Measurements from ENCODE around the gene VPREB1. TPM values are rescaled to one million over a fixed set of nuclear protein-coding genes. Genes with fewer than 3 reads are reported as not detected.

Gene VPREB1
- total RNA-seq, 1 experiment from 2014 or later = not detected

- no peak for TF ChIP-seq EZH2 (IDR thresholded peaks at IDR 0.05)
- no peak for TF ChIP-seq CTCF (IDR thresholded peaks at IDR 0.05 in 2 of 3, conservative IDR thresholded peaks at IDR 0.05 in 1 of 3; ENCODE audit: borderline replicate concordance in 1 of 3, insufficient read depth in 1 of 3, low read depth in 2 of 3, low read length in 2 of 3)
- no peak for TF ChIP-seq CBX3 (IDR thresholded peaks at IDR 0.05; ENCODE audit: low read depth)
- TF ChIP-seq ZBTB33 (IDR thresholded peaks at IDR 0.05; ENCODE audit: extremely low read depth, insufficient replicate concordance, low read length) = no peak
- TF ChIP-seq SP1 (IDR thresholded peaks at IDR 0.05; ENCODE audit: low read depth) = no peak
- TF ChIP-seq POLR2A (IDR thresholded peaks at IDR 0.05; ENCODE audit: borderline replicate concordance, extremely low read depth, insufficient read depth, insufficient read length) = no peak
- TF ChIP-seq EGR1 (IDR thresholded peaks at IDR 0.05; ENCODE audit: low read depth) = no peak
- no peak for TF ChIP-seq RAD21 (IDR thresholded peaks at IDR 0.05; ENCODE audit: low read depth)
- TF ChIP-seq SRF (IDR thresholded peaks at IDR 0.05; ENCODE audit: low read depth) = no peak
- TF ChIP-seq EZH2phosphoT487 (IDR thresholded peaks at IDR 0.05; ENCODE audit: borderline replicate concordance) = no peak
- TF ChIP-seq ZNF274 (IDR thresholded peaks at IDR 0.05; ENCODE audit: low read depth, low read length) = no peak
- no peak for TF ChIP-seq MAX (IDR thresholded peaks at IDR 0.05)
- TF ChIP-seq TCF7L2 (IDR thresholded peaks at IDR 0.05; ENCODE audit: borderline replicate concordance, extremely low read depth, insufficient read depth, insufficient read length) = no peak
- Histone ChIP-seq H3K4me3 (replicated peaks in 1 of 2; ENCODE audit: low read depth in 1 of 2, low read length in 2 of 2) (no peak overlapping the region), H3K9me2 (ENCODE audit: insufficient read depth) (no peaks in the 10 kb centered on the region), H4K20me1 (ENCODE audit: insufficient read depth) (no peaks in the 10 kb centered on the region), H3K79me2 (ENCODE audit: insufficient read depth, low read length) (no peaks in the 10 kb centered on the region), H3K4me1 (ENCODE audit: control insufficient read depth in 1 of 2, insufficient read depth in 2 of 2, low read length in 2 of 2) (no peaks in the 10 kb centered on the region; a peak in 1 of 4 replicates), H3K27ac (ENCODE audit: low read depth, low read length) (no peak overlapping the region), H2AFZ (ENCODE audit: low read depth, low read length, poor library complexity, severe bottlenecking) (no peak overlapping the region), H3K9ac (ENCODE audit: low read length) (no peak overlapping the region), H3K4me2 (ENCODE audit: low read length) (no peak overlapping the region), H3K36me3 (ENCODE audit: control insufficient read depth in 1 of 2, insufficient read depth in 2 of 2, low read length in 2 of 2) (no peaks in the 10 kb centered on the region), H3K27me3 (ENCODE audit: insufficient read depth, low read length) (peaks cover 5% of the 10 kb centered on the region; the same call in 1 of the 2 replicates), H3K9me3 (ENCODE audit: control insufficient read depth in 1 of 2, insufficient read depth in 1 of 2, low read depth in 1 of 2, low read length in 2 of 2) (no peaks in the 10 kb centered on the region)
- intact Hi-C loops (cut with micrococcal nuclease) = loop anchor here (10.0 kb wide), 3 partner anchors 46 to 214 kb away; no protein-coding TSS in a partner anchor
- ChIA-PET POLR2A (no interaction called here), RAD21 (ENCODE audit: low non-redundant PET in 1 of 2, low total read pairs in 2 of 2, uncharacterized antibody in 2 of 2, unreplicated experiment in 2 of 2) (no interaction called here), CTCF (interaction anchor here (1.7 kb wide), 1 partner anchor 89 kb away, joined by 4 read pairs; no protein-coding TSS in a partner anchor)
- ATAC-seq = peak; percentile 30
- BruUV-seq (replicated peaks) = no TSS peak
- no peak for DNase-seq (ENCODE audit: low read depth, low spot score)
Observed at GRCh38 chr22:22200569-22201184, 43.9 kb upstream of the VPREB1 start.
